ENCODE measurements around the gene CSMD2. TPM values are rescaled to one million over a fixed set of nuclear protein-coding genes. Genes with fewer than 3 reads are reported as not detected.

The CSMD2 gene
- total and polyA plus RNA-seq, 8 donors = 0.20 to 0.81 (median 0.47) TPM

DNA sequence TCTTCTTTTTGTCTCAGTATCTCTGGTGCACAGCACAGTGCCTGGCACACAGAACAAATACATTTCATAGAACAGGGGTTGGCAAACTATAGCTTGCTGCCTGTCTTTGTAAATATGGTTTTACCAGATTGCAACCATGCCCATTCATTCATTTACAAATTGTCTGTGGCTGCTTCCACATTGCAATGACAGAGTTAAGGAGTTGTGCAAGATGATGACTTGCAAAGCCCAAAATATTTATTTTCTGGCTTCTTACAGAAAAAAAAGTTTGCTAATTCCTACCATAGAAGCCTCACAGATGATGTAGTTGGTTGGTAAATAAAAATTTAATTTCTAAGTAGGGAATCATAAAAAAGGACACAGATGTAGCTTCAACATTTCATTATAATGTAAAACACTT, 312.3 kb downstream of the CSMD2 start:
- no peaks in the 10 kb centered on the region for H3K36me3 ChIP-seq
- H3K27ac ChIP-seq = no peak overlapping the region
- H3K9me3 ChIP-seq = no peaks in the 10 kb centered on the region
- ATAC-seq (no peak), DNase-seq (no peak)
- peaks cover 0 to 12% of the 10 kb centered on the region in 2 donors for H3K27me3 ChIP-seq
- no peak overlapping the region for H3K4me3 ChIP-seq
- no peaks in the 10 kb centered on the region for H3K4me1 ChIP-seq
- TF ChIP-seq, protein P1, sequence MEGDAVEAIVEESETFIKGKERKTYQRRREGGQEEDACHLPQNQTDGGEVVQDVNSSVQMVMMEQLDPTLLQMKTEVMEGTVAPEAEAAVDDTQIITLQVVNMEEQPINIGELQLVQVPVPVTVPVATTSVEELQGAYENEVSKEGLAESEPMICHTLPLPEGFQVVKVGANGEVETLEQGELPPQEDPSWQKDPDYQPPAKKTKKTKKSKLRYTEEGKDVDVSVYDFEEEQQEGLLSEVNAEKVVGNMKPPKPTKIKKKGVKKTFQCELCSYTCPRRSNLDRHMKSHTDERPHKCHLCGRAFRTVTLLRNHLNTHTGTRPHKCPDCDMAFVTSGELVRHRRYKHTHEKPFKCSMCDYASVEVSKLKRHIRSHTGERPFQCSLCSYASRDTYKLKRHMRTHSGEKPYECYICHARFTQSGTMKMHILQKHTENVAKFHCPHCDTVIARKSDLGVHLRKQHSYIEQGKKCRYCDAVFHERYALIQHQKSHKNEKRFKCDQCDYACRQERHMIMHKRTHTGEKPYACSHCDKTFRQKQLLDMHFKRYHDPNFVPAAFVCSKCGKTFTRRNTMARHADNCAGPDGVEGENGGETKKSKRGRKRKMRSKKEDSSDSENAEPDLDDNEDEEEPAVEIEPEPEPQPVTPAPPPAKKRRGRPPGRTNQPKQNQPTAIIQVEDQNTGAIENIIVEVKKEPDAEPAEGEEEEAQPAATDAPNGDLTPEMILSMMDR (IDR thresholded peaks at IDR 0.05) = no peak
- intact Hi-C loops (cut with DNase I) = no loop called here

DNA sequence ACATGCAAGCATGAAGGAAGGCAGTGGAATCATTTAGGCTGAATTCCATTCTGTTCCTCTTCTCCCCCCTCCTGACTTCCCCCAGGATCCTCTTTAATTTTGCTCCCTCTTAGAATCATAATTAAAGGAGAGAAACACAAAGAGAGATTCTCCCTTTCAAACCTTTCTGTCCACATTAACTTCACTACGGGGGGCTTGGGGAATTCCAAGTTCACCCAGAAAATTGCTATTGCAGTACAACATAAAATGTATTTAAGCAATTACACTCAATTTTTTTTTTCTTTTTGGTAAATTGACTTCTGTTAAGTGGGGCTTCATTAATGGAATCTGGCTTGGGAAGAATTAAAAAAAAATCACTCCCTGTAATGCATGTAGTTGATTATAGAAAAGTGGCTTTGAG, 314.5 kb downstream of the CSMD2 start:
- no peak overlapping the region for H3K4me3 ChIP-seq
- H3K36me3 ChIP-seq = no peaks in the 10 kb centered on the region

DNA sequence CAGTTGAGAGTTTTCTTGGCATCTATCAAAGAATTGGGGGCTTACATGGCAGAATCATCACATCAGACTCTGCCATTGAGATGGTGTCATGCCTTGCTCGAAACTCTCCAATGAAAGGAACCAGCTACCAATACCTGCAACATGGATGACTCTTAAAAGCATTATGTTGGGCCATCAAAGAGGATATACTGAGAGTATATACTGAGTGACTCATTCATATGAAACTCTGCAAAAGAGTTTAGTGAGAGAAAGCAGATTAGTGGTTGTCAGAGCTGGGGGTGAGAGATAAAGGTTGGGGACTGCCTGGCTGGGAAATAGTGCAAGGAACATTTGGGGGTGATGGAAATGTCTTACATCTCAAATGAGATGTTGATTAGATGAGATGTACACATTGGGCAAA, 315.8 kb downstream of the CSMD2 start:
- intact Hi-C loops (cut with DNase I) = no loop called here
- Histone ChIP-seq H3K36me3 (no peaks in the 10 kb centered on the region), H3K27me3 (no peaks in the 10 kb centered on the region), H3K27ac (no peak overlapping the region), H3K4me1 (no peaks in the 10 kb centered on the region), H3K4me3 (no peak overlapping the region), H3K9me3 (no peaks in the 10 kb centered on the region)
- DNase-seq = no peak
- TF ChIP-seq, protein P1 (IDR thresholded peaks at IDR 0.05) = no peak
- no peak for ATAC-seq

More for the DNA sequence above, 314.5 kb downstream of the CSMD2 start:
- DNase-seq (no peak), ATAC-seq (no peak)
- Histone ChIP-seq H3K4me1 (no peaks in the 10 kb centered on the region), H3K27ac (no peak overlapping the region), H3K27me3 (peaks cover 0 to 3% of the 10 kb centered on the region in 2 donors), H3K9me3 (no peaks in the 10 kb centered on the region)
- intact Hi-C loops (cut with DNase I) = no loop called here
- TF ChIP-seq, protein P1 (IDR thresholded peaks at IDR 0.05) = no peak

DNA sequence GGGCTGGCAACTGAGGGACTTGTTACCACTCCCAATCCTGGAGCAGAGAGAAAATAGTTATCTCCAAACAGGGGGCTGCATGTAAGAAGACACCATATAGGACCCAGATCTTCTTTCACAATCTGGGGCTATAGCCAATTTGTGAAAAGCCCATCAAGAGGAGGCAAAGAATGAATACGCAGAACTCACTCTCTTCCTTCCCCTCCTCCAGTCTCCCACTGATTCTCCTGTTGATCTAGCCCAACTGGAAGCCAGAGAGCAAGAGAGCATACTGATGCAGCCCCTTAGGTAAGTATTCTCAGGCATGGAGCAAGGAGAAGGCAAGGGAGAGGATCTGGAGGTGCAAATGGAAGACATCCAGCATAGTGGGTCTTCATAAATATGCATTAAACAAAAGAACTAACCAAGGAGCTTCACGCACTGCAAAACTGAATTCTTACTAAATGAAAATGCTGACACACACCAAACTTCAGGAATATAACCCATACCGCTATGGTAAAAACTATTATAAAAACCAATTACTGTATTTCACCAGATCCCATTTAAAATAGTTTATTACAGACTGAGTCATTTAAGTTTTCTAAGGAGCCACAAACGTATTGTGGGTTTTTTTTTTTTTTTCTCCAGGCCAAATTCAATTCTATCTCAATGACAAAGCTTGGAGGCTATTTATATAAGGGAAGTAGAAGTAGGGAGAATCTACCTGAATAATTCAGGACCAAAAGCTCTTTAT, 316.7 kb downstream of the CSMD2 start:
- no peak for DNase-seq
- no peaks in the 10 kb centered on the region for H3K36me3 ChIP-seq
- no peak overlapping the region for H3K4me3 ChIP-seq
- H3K4me1 ChIP-seq = no peaks in the 10 kb centered on the region
- intact Hi-C loops (cut with DNase I) = no loop called here
- H3K9me3 ChIP-seq = no peaks in the 10 kb centered on the region
- H3K27me3 ChIP-seq = no peaks in the 10 kb centered on the region
- TF ChIP-seq, protein P1 (IDR thresholded peaks at IDR 0.05) = no peak
- ATAC-seq = no peak
- H3K27ac ChIP-seq = no peak overlapping the region

DNA sequence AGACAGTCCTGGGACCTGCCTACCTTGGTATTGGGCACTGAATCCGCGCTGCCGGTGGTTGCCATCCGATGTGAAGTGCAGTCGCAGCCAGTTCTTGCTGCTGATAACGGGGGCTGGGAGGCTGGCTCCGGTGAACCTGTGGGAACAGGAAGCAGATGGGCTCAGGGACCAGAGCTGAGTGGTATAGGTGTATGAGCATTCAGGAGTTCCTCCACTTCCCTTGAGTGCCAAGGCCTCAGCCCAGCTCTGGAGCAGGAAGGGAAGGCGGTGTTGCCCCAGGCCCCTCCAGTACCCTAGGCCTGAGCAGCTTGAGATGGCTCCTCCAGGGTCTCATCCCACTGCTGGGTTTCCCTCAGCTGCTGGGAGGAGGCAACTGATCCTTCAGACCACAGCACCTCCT, 318.2 kb downstream of the CSMD2 start:
- Histone ChIP-seq H3K4me3 (no peak overlapping the region), H3K27me3 (no peaks in the 10 kb centered on the region), H3K4me1 (no peaks in the 10 kb centered on the region), H3K27ac (no peak overlapping the region), H3K9me3 (no peaks in the 10 kb centered on the region), H3K36me3 (no peaks in the 10 kb centered on the region)
- DNase-seq (no peak), ATAC-seq (no peak)
- intact Hi-C loops (cut with DNase I) = no loop called here
- TF ChIP-seq, protein P1 (IDR thresholded peaks at IDR 0.05) = no peak
